GM12801 (cell line): ENCODE results near the gene MLLT3.

Experiments used
- TF ChIP-seq, protein P1 (sequence below): IDR thresholded peaks from one replicate; pipeline ENCODE4 v1.5.1; 2011; ENCODE audit warnings: control low read depth; ENCODE audit not compliant: insufficient read length; ENCODE audit errors: extremely low read depth

The MLLT3 gene

DNA sequence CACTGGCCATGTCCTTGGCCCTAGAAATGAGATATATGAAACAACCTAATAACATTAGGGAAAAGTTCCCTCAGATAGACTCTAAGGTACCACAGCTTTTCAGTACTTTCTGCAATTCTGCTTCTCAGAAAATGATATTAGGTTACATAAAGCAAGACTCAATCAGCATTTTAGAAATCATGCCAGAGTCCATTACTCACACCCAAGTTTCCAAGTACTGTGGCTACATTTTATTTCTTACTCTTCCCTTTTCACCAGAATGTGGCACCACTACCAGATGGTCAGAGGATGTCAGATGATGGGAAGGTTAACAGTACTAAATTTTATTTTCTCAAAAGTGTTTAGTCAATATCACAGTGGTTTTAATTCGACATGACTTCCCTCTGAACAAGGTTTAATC lies 217.2 kb downstream of the MLLT3 start:
- TF ChIP-seq, protein P1, sequence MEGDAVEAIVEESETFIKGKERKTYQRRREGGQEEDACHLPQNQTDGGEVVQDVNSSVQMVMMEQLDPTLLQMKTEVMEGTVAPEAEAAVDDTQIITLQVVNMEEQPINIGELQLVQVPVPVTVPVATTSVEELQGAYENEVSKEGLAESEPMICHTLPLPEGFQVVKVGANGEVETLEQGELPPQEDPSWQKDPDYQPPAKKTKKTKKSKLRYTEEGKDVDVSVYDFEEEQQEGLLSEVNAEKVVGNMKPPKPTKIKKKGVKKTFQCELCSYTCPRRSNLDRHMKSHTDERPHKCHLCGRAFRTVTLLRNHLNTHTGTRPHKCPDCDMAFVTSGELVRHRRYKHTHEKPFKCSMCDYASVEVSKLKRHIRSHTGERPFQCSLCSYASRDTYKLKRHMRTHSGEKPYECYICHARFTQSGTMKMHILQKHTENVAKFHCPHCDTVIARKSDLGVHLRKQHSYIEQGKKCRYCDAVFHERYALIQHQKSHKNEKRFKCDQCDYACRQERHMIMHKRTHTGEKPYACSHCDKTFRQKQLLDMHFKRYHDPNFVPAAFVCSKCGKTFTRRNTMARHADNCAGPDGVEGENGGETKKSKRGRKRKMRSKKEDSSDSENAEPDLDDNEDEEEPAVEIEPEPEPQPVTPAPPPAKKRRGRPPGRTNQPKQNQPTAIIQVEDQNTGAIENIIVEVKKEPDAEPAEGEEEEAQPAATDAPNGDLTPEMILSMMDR = no peak

DNA sequence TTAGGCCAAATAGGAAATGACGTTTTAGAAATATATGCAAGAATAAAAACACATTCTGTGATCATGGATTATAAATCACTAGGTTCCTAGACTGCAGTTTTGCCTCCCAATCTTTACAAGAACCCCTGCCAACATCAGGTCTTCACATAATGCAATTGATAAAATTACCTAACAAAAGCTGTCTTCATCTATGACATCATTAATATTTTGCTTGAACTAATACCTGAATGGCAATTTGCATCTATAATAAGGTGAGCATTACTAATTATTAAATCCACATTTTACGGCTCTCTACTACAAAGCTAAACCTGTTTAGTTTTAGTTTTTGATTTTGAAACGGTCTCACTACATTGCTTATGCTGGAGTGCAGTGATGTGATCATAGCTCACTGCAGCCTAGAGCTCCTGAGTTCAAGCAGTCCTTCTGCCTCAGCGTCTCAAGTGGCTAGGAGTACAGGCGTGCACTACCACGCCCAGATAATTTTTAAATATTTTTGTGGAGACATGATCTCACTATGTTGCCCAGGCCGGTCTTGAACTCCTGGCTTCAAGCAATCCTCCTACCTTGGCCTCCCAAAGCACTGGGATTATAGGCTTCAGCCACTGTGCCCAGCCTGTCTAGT lies 218.0 kb downstream of the MLLT3 start:
- TF ChIP-seq, protein P1 = no peak

DNA sequence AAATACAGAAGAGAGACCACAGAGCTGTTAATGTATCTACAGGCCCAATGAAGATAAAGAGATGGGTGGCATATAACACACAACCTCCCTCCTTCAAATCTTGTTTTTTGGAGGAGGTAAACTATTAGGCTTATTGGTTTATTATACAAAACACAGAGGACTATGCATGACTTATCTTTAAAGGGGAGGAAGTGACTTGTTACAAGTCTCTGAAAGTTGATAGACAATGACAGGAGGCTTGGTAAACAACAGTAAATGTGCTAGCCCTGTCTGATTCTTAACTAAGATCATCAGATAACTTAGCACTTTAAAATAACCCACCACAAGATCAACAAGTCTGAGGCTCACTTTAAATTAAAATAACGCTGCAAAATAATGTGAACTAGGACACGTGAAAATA lies 219.0 kb downstream of the MLLT3 start:
- TF ChIP-seq, protein P1 = no peak

DNA sequence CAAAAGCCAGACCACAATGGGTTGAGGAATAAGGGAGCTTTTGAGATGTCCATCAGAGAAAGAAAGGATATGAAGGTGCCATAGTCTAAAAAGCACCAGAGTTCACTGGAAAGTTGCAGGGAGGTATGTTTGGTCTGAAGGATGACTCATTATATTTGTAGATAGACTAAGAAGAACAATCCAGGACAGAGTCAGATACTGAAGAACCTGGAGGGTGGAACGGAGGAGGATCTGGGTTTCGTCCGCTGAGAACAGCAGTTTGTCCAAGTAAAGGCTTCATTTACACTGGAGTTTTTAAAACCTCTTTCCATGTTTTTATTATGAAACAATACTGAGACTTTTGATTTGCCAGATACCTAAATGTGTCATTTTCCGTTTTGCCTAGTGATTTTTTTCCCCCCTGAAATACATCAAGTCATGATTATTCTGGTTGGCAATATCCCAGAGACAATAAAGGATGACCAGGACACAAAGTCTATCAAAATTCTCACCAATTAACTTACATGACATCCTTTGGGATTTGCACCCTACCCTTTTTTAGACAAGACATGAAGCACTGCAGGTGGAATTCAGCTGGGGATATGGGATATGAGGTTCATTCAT lies 219.9 kb downstream of the MLLT3 start:
- TF ChIP-seq, protein P1 = no peak

DNA sequence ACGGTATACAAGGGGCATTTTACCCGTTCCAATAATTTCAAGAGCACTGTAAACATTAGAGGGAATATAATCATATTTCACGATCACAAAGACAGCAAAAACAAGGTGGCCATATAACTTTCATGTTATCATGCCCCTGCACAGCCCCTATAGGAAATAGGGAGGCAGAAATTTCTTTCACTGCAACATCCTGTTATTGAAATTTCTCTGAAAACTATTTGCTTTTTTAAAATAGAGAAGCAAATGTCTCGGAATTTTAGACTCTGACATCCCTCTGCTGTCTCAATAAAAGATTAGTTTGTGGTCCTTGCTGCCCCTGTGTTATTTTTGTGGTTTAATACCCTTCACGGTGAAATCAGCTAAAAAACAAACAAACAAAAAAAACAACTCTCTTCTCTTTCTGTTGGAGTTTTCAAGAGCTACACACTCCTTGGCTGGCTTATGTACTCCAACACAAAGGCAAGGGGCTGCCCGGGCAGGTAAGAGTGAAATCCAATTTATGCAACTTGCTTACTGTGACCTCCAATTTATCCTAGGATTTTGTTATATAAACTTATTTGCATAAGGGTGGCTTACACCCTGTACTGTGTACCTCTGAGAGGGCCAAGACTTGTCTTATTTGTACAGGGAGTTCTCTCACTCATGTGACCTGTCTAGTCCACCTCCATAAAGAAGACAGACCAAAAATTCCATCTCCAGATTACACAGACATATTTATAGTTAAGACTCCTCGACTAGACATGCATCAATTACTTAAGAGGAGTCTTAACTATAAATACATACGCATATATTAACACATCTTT lies 223.6 kb downstream of the MLLT3 start:
- TF ChIP-seq, protein P1 = no peak

DNA sequence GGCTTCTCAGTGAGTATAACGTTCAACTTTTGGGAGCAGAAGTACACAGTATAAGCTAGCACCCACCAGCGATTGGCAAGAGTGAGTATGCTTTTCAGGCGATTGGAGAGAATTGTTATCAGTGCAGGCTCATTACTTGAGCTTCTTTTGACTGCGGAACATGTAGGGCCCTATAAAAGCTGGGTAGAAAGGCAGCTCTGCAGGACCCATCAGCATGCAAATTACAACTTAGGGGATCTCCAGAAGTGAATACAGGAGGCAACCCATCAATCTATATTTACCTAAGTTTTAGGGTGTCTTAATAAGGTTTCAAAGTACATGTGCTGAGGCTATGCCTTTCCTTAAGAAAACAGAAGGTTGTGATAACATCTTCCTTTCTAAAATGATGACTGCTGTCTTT lies 225.0 kb downstream of the MLLT3 start:
- TF ChIP-seq, protein P1 = no peak

DNA sequence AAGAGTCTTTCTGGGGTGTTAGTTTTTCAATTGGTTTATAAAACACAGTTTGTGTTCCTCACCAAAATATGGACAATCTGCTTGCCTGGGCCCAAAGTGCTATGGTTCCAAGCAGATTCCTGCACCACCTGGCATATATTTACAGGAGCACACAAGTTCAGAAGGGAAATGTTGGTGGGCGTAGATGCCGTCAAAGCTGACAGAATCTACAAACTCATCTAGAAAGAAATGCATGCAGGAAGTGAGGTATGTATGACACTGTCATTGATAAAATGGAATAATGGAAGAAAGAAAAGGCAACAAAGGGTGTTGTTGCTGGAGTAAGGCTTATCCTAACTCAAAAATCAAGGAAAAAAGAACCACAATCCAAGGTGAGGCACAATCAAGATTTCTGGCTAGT lies 225.8 kb downstream of the MLLT3 start:
- TF ChIP-seq, protein P1 = no peak
